ENCODE measurements around the gene MAST1.
A peak's percentile ranks its signal among the peaks of the same experiment; 100 is the strongest.

MAST1 gene

GRCh38 chr19:12838886-12839756, 806 bp downstream of the MAST1 start:
- Histone ChIP-seq H3K27ac (ENCODE audit: low read length) (no peak overlapping the region), H3K27me3 (replicated peaks; ENCODE audit: insufficient read depth, low read length) (peaks cover 96% of the 10 kb centered on the region), H4K20me1 (ENCODE audit: insufficient read depth, low read length) (no peaks in the 10 kb centered on the region), H3K4me2 (ENCODE audit: low read depth, low read length) (peak overlapping the region; percentile 62; the same call in 1 of the 2 replicates), H3K4me1 (ENCODE audit: low read length) (no peaks in the 10 kb centered on the region), H3K9ac (ENCODE audit: low read length) (no peak overlapping the region), H3K9me2 (replicated peaks; ENCODE audit: insufficient read depth, low read length) (no peaks in the 10 kb centered on the region), H3K36me3 (replicated peaks; ENCODE audit: insufficient read depth, low read length) (no peaks in the 10 kb centered on the region), H3K9me3 (replicated peaks; ENCODE audit: insufficient read depth, low read length) (no peaks in the 10 kb centered on the region), H3K79me2 (ENCODE audit: low read length) (no peaks in the 10 kb centered on the region), H3K4me3 (ENCODE audit: low read length) (no peak overlapping the region; the same call in 1 of the 2 replicates), H2AFZ (ENCODE audit: low read length) (no peak overlapping the region), H3F3A (ENCODE audit: insufficient read depth, low read length) (no peaks in the 10 kb centered on the region)
- no peak for TF ChIP-seq CTCF (IDR thresholded peaks at IDR 0.05; ENCODE audit: low read length)
- TF ChIP-seq EZH2 (optimal IDR thresholded peaks at IDR 0.05; ENCODE audit: low read depth, low read length), result no peak
- TF ChIP-seq EZH2phosphoT487 (IDR thresholded peaks at IDR 0.05; ENCODE audit: low read length), result no peak
- no peak for DNase-seq

- H3K4me2 ChIP-seq (ENCODE audit: low read depth, low read length), result peak overlapping the region; percentile 5; the same call in 1 of the 2 replicates
- no peak overlapping the region for H3K27ac ChIP-seq (ENCODE audit: low read length)
- H3K4me1 ChIP-seq (ENCODE audit: low read length), result no peaks in the 10 kb centered on the region
- no peaks in the 10 kb centered on the region for H4K20me1 ChIP-seq (ENCODE audit: insufficient read depth, low read length)
- H2AFZ ChIP-seq (ENCODE audit: low read length), result no peak overlapping the region
- peak; percentile 31 for DNase-seq
- H3K9me2 ChIP-seq (replicated peaks; ENCODE audit: insufficient read depth, low read length), result no peaks in the 10 kb centered on the region
- TF ChIP-seq CTCF (IDR thresholded peaks at IDR 0.05; ENCODE audit: low read length), result no peak
- no peak for TF ChIP-seq EZH2phosphoT487 (IDR thresholded peaks at IDR 0.05; ENCODE audit: low read length)
- TF ChIP-seq EZH2 (optimal IDR thresholded peaks at IDR 0.05; ENCODE audit: low read depth, low read length), result no peak
- no peaks in the 10 kb centered on the region for H3K36me3 ChIP-seq (replicated peaks; ENCODE audit: insufficient read depth, low read length)
- no peak overlapping the region for H3K4me3 ChIP-seq (ENCODE audit: low read length)
- no peaks in the 10 kb centered on the region for H3F3A ChIP-seq (ENCODE audit: insufficient read depth, low read length)
- H3K27me3 ChIP-seq (replicated peaks; ENCODE audit: insufficient read depth, low read length), result peaks cover 96% of the 10 kb centered on the region
- H3K9ac ChIP-seq (ENCODE audit: low read length), result no peak overlapping the region
- H3K9me3 ChIP-seq (replicated peaks; ENCODE audit: insufficient read depth, low read length), result no peaks in the 10 kb centered on the region
- H3K79me2 ChIP-seq (ENCODE audit: low read length), result no peaks in the 10 kb centered on the region
These were observed 2.1 kb downstream of the MAST1 start for GRCh38 chr19:12840091-12841079.

GRCh38 chr19:12841094-12841493, 2.8 kb downstream of the MAST1 start:
- Histone ChIP-seq H3K27ac (ENCODE audit: low read length) (no peak overlapping the region), H3K4me2 (ENCODE audit: low read depth, low read length) (peak overlapping the region; percentile 5; the same call in 1 of the 2 replicates), H3F3A (ENCODE audit: insufficient read depth, low read length) (no peaks in the 10 kb centered on the region), H2AFZ (ENCODE audit: low read length) (no peak overlapping the region), H3K9me3 (replicated peaks; ENCODE audit: insufficient read depth, low read length) (no peaks in the 10 kb centered on the region), H3K4me3 (ENCODE audit: low read length) (no peak overlapping the region), H3K4me1 (ENCODE audit: low read length) (no peaks in the 10 kb centered on the region), H3K79me2 (ENCODE audit: low read length) (no peaks in the 10 kb centered on the region), H3K9me2 (replicated peaks; ENCODE audit: insufficient read depth, low read length) (no peaks in the 10 kb centered on the region), H3K27me3 (replicated peaks; ENCODE audit: insufficient read depth, low read length) (peaks cover 93% of the 10 kb centered on the region), H4K20me1 (ENCODE audit: insufficient read depth, low read length) (no peaks in the 10 kb centered on the region), H3K9ac (ENCODE audit: low read length) (no peak overlapping the region), H3K36me3 (replicated peaks; ENCODE audit: insufficient read depth, low read length) (no peaks in the 10 kb centered on the region)
- no peak for TF ChIP-seq EZH2phosphoT487 (IDR thresholded peaks at IDR 0.05; ENCODE audit: low read length)
- no peak for TF ChIP-seq EZH2 (optimal IDR thresholded peaks at IDR 0.05; ENCODE audit: low read depth, low read length)
- no peak for TF ChIP-seq CTCF (IDR thresholded peaks at IDR 0.05; ENCODE audit: low read length)
- no peak for DNase-seq

Data from MM.1S (cell line).